ENCODE results near the gene ATP6V0D1.
A peak's percentile ranks its signal among the peaks of the same experiment; 100 is the strongest.

ATP6V0D1 gene

DNA sequence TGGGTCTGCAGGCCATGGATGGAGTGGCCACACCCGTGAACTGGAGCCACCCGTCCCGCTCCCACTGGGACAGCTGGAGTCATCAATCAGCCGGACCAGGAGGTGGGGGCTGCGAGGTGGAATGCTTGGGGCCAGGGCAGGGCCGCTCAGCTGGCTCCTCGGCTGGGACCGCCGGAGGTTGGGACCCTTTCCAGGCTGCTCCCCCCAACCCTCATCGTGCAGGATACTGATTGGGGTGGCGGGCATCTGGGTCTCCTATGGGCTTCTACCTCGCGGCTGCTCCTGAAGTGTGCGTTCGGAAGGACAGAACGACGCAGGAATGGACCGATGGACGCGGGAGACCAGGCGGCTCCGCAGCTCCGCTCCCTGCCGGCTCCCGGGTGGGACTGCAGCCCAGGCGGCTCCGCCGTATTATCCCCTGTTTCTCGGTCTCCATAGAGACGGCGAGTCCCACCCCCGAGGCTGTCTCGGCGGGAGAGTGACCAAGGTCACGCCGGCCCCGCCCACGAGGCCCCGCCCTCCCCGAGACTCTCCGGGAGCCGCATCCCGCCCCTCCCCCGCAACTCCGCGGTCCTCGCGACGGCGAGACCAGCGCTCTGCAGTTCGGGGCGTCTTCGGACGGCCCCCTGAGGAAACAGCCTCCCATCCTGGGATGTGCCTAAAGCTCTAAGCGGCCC, 87.7 kb downstream of the ATP6V0D1 start, which contains the start of gene TPPP3:
TPPP3 (minus strand) TSS at position 388 of the 677 bp plus-strand sequence. CDS start 2,387 bp downstream, outside the sequence.
- peak; percentile 88 for DNase-seq (ENCODE audit: low read depth)

DNA sequence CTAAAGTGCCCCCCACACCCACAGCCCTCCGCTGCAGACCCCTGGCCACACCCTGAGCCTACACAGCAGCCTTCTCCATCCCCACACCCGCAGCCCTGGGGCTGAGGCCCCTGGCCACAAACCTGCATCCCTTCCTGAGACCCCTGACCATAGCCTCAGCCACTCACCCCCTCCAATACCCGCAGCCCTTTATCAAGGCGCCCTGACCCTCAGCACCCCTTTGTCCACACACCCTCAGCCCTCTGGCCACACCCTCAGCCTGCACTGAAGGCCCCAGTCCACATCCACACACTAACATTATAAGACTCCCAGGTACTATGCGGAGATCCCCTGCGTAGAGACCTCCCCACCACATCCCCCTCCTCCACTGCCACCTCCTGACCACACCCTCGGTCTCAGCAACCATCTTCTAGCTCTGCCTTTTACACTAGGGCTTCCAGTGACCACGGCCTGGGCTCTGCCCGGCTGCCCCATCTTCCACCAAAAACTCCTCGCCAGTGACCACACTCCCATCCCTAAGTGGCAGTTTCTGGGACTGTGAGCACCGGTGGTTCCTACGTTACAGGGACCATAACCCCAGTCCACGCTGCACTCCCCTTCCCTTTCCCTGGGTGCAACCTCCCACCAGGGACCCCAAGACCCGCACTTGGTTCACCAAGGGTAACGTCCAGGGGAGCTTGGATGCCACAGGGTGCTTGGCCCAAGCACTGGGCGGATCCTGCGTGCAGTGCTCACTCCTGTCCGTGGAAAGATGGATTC, 88.5 kb downstream of the ATP6V0D1 start:
- DNase-seq (ENCODE audit: low read depth) = no peak

DNA sequence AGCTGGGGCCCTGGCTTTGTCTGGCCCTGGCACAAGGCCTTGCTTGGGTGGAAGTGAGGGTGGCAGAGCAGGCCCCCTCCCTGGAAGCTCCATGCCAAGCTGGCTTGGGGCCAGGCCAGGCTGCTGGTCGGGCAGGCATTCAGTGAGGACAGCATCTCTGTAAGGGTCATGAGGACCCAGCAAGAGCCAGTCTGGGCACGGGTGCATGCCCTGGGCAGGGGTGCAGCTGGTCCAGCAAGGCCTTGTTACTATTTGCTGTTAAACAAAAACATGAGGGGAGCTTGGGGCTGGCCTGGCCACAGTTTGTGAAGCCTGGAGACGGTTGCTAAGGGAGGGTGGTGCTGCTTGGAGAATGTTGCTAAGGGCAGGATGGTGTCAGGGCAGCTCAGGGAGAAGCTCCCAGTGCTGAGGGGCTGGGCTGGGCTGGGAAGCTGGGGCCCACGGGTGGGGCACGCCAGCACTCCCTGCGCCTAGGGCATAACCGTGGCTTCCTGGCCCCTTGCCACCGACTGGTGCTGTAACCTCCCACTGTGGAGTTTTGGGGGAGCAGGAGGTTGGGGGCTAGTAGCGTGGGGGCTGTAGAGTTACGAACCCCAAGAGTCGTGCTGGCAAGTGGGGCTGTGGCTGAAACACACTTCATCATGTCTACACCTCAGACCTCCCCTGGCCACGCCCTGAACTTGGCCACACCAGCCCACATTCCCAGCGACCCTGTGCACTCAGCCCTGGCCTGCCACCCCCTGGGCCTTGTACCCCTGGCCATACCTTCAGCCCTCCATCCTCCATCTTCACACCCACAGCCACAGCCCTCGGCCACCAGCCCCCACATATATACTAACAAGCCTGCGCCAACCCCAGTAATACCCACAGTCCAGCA, 89.3 kb downstream of the ATP6V0D1 start:
- no peak for DNase-seq (ENCODE audit: low read depth)

DNA sequence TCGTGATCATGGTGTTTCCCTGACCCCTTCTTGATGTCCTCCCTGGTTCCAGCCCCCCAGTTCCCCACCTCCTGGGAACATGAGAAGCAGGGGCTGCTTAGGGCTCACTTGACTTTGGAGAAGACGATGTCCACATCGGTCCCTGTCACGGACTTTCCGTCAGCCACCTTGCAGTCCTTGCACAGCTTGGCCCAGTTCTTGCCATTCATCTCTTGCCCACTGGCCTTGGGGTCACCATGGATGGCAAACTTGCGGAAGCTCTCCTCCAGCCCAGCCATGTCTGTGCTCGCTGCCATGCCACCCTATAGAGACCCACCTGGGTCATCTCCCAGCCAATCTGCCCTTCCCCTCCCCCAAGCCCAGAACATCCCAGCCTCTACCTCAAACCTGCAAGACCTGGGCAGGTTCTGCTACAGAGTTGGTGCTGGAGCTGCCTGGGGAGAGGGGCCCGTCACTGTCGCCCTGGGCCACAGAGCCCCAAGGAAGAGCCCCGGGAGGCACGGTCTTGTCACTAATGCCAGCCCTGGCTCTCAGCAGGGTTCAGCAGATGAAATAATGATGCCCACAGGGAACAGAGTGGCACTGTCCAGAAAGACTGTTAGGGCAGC, 90.0 kb downstream of the ATP6V0D1 start:
- no peak for DNase-seq (ENCODE audit: low read depth)

DNA sequence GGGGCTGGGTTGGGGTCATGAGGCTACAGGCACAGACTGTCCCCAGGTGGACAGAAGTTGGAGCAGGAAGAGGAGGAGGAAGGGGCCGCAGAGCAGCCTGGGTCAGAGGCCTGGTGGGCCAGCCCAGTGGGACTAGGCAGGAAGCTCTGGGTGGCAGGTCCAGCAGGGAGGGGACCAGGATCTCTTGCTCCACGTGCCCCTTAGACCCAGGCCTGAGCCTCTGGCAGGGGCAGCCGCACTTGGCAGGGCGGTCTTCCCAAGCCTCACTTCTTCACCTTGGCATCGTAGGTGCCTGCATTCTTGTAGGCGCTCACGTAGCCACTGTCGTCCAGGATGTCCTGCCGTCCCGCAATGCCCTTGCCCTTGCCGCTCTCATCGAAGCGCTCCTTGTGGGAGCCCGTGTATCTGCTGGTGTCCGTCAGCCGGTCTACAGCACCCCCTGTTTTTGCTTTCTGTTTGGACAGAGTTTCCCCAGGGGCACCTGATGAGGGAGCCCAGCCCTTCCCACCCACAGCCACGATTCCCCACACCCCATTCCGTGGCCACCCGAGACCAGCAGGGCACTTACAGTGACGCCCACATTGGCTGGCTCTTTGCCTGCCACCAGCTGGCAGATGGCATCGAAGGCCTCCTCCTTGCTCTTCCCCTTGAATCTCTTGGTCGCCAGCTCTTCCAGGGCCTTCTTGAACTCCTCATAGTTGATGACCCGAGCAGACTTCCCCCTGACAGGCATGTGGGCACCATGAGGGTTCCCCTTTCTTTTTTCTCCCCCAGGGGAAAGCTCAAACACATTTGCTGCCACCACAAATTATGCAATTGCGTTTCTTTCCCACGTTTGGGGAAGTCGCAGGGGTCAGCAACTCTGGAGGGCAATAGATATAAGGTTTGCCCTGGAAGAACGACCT, 90.8 kb downstream of the ATP6V0D1 start:
- DNase-seq (ENCODE audit: low read depth) = no peak

DNA sequence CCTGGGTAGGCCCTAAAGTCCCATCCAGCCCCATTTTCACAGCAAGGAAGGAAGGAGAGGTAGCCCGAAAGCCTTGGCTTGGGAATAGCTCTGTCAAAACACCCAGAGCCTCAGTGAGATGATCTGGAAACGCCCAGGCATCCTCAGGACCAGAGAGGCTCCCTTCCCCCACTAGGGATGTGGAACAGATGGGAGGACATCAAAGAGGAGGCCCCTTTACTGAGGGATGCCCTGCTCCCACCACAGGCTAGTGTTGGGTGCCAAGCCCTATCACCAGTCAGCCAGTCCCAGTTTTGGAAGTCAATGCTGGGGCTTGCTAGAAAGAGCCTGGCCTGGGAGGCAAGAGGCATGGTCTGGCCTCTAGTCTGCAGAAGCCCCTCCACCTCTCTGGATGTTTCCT, 92.4 kb downstream of the ATP6V0D1 start:
- no peak for DNase-seq (ENCODE audit: low read depth)

DNA sequence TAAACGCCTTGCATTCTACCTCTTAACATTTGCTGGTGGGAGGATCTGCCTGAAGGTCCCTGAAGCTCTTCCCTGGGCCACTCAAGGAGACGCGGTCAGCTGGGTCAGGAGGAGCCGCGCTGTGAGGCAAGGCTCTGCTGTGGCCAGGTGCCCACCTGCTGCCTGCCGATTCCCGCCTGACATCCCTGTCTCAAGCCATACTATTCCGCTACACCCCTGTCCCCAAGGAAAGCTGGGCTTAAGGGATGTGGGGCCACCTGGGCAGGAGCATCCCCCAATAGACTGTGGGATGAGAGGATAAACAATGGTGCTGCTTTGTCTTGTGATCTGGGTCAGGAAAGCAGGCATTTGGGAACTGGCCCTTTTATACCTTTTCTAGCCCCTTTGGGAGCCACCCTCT, 92.8 kb downstream of the ATP6V0D1 start:
- DNase-seq (ENCODE audit: low read depth) = no peak
